Neural crest cell (in vitro differentiated cells): ENCODE results near the gene SEC62. TPM values are rescaled to one million over a fixed set of nuclear protein-coding genes. Genes with fewer than 3 reads are reported as not detected.

Source experiments
- DNase-seq: peaks from one replicate; pipeline ENCODE4 v3.0.0; 2021; ENCODE audit warnings: low read depth, mixed read lengths, low spot score
- H3K27ac Mint-ChIP-seq: one replicate; pipeline ENCODE4 v1.8.0; 2021; ENCODE audit warnings: mild to moderate bottlenecking, mixed read lengths; ENCODE audit not compliant: unreplicated experiment
- H3K27me3 Mint-ChIP-seq: 2 replicates; pipeline ENCODE4 v1.8.0; 2021; ENCODE audit warnings: low read depth, mild to moderate bottlenecking, mixed read lengths
- H3K36me3 Mint-ChIP-seq: 2 replicates; pipeline ENCODE4 v1.8.0; 2021; ENCODE audit warnings: low read depth, mild to moderate bottlenecking, mixed read lengths
- H3K4me1 Mint-ChIP-seq: 2 replicates; pipeline ENCODE4 v1.8.0; 2021; ENCODE audit warnings: mixed read lengths
- H3K4me3 Mint-ChIP-seq: one replicate; pipeline ENCODE4 v1.8.0; 2021; ENCODE audit warnings: mild to moderate bottlenecking, mixed read lengths
- H3K9me3 Mint-ChIP-seq: 2 replicates; pipeline ENCODE4 v1.8.0; 2021; ENCODE audit warnings: mixed read lengths
- CTCF ChIP-seq: fragments of 200-600 bp; sonication (generic); conservative IDR thresholded peaks from 2 replicates; pipeline ENCODE4 v1.5.0; 2021; ENCODE audit warnings: antibody characterized with exemption, mild to moderate bottlenecking
- total RNA-seq: library from RNA; stranded (reverse); gene quantifications from 2 replicates; pipeline ENCODE4 v1.2.1, GENCODE V29; 2021

The SEC62 gene
- total RNA-seq, 1 donor from 2014 or later: 67.9 TPM

GRCh38 chr3:169999433-169999832, 32.8 kb downstream of the SEC62 start:
- Mint-ChIP-seq H3K27ac (no peak overlapping the region), H3K4me1 (peaks cover 9% of the 10 kb centered on the region), H3K27me3 (no peaks in the 10 kb centered on the region), H3K9me3 (no peaks in the 10 kb centered on the region), H3K4me3 (no peak overlapping the region), H3K36me3 (peaks cover 4% of the 10 kb centered on the region)
- DNase-seq: no peak
- TF ChIP-seq CTCF: no peak

- DNase-seq: no peak
- no peaks in the 10 kb centered on the region for H3K9me3 Mint-ChIP-seq
- no peak for TF ChIP-seq CTCF
- no peak overlapping the region for H3K27ac Mint-ChIP-seq
- peaks cover 9% of the 10 kb centered on the region for H3K4me1 Mint-ChIP-seq
- no peaks in the 10 kb centered on the region for H3K27me3 Mint-ChIP-seq
- H3K36me3 Mint-ChIP-seq: peaks cover 4% of the 10 kb centered on the region
- H3K4me3 Mint-ChIP-seq: no peak overlapping the region
Observed at GRCh38 chr3:170000051-170000450, 33.4 kb downstream of the SEC62 start.

- no peak for TF ChIP-seq CTCF
- no peak overlapping the region for H3K27ac Mint-ChIP-seq
- no peaks in the 10 kb centered on the region for H3K9me3 Mint-ChIP-seq
- no peaks in the 10 kb centered on the region for H3K27me3 Mint-ChIP-seq
- H3K4me1 Mint-ChIP-seq: peaks cover 13% of the 10 kb centered on the region
- H3K36me3 Mint-ChIP-seq: no peaks in the 10 kb centered on the region
- no peak overlapping the region for H3K4me3 Mint-ChIP-seq
- DNase-seq: no peak
Observed at GRCh38 chr3:170002231-170002630, 35.6 kb downstream of the SEC62 start.

- no peak for TF ChIP-seq CTCF
- Mint-ChIP-seq H3K4me1 (peaks cover 13% of the 10 kb centered on the region), H3K9me3 (no peaks in the 10 kb centered on the region), H3K27me3 (no peaks in the 10 kb centered on the region), H3K4me3 (no peak overlapping the region), H3K27ac (no peak overlapping the region), H3K36me3 (no peaks in the 10 kb centered on the region)
- no peak for DNase-seq
Observed at GRCh38 chr3:170002879-170003278, 36.3 kb downstream of the SEC62 start.

- H3K27me3 Mint-ChIP-seq: no peaks in the 10 kb centered on the region
- no peaks in the 10 kb centered on the region for H3K9me3 Mint-ChIP-seq
- TF ChIP-seq CTCF: no peak
- no peak for DNase-seq
- no peak overlapping the region for H3K4me3 Mint-ChIP-seq
- H3K36me3 Mint-ChIP-seq: no peaks in the 10 kb centered on the region
- peaks cover 13% of the 10 kb centered on the region for H3K4me1 Mint-ChIP-seq
- H3K27ac Mint-ChIP-seq: no peak overlapping the region
Observed at GRCh38 chr3:170003881-170004356, 37.3 kb downstream of the SEC62 start.
